ENCODE data around the gene IGFBP2.

GRCh38 chr2:216650626-216651257 lies 17.5 kb downstream of the IGFBP2 start:
- TF ChIP-seq CTCF (IDR thresholded peaks at IDR 0.05; ENCODE audit: low read depth, low read length) (no peak), EZH2phosphoT487 (IDR thresholded peaks at IDR 0.05; ENCODE audit: low read depth) (no peak)
